CD14-positive monocyte (primary cell): ENCODE results near the gene DGAT2. TPM values are rescaled to one million over a fixed set of nuclear protein-coding genes. Genes with fewer than 3 reads are reported as not detected.

Source experiments
- DNase-seq, 3 donors: peaks; one replicate each; pipeline ENCODE4 v3.0.0-alpha.2; 2011 to 2022
- H2AFZ ChIP-seq: 2 replicates; pipeline ENCODE4 v1.6.0; 2012; ENCODE audit warnings: mild to moderate bottlenecking, low read depth, low read length, inconsistent platforms; ENCODE audit not compliant: insufficient read depth, poor library complexity, severe bottlenecking
- H3K27ac ChIP-seq, 2 donors: 1 replicate in 1 of 2; 2 replicates in 1 of 2; pipeline ENCODE4 v1.5.1; 2012 to 2013; ENCODE audit warnings: low read length in 2 of 2, control low read depth in 1 of 2, inconsistent platforms in 1 of 2, low read depth in 1 of 2, mild to moderate bottlenecking in 1 of 2
- H3K27me3 ChIP-seq, 2 donors: one replicate each; pipeline versions ENCODE4 v1.6.0 to v1.6.1; 2011 to 2013; ENCODE audit warnings: low read length in 2 of 2; ENCODE audit not compliant: control insufficient read depth in 2 of 2, insufficient read depth in 2 of 2
- H3K36me3 ChIP-seq, 2 donors: replicated peaks in 1 of 2; 1 replicate in 1 of 2; 2 replicates in 1 of 2; pipeline versions ENCODE4 v1.5.1 to v1.6.1; 2012 to 2013; ENCODE audit warnings: low read length in 2 of 2, control low read depth in 1 of 2, inconsistent platforms in 1 of 2, mild to moderate bottlenecking in 1 of 2; ENCODE audit not compliant: insufficient read depth in 2 of 2, control insufficient read depth in 1 of 2
- H3K4me1 ChIP-seq, 2 donors: 1 replicate in 1 of 2; 2 replicates in 1 of 2; pipeline versions ENCODE4 v1.5.1 to v1.6.1; 2012 to 2013; ENCODE audit warnings: low read length in 2 of 2, control low read depth in 1 of 2, inconsistent platforms in 1 of 2, mild to moderate bottlenecking in 1 of 2, moderate library complexity in 1 of 2; ENCODE audit not compliant: insufficient read depth in 2 of 2, control insufficient read depth in 1 of 2
- H3K4me2 ChIP-seq: replicated peaks from 2 replicates; pipeline ENCODE3; 2012; ENCODE audit warnings: low read length, moderate library complexity, mild to moderate bottlenecking; ENCODE audit not compliant: poor library complexity, severe bottlenecking; ENCODE audit errors: extremely low read depth
- H3K4me3 ChIP-seq, 3 experiments: fragments of 200-600 bp in 1 of 3; sonication (generic) in 1 of 3; replicated peaks in 1 of 3; 1 replicate in 2 of 3; 2 replicates in 1 of 3; pipeline ENCODE4 v1.5.1; 2011 to 2013; ENCODE audit warnings: low read length in 3 of 3, mild to moderate bottlenecking in 3 of 3, control low read depth in 2 of 3, low read depth in 2 of 3, inconsistent platforms in 1 of 3, moderate library complexity in 1 of 3
- H3K79me2 ChIP-seq: 2 replicates; pipeline ENCODE4 v1.6.0; 2012; ENCODE audit warnings: mild to moderate bottlenecking, control low read depth, inconsistent platforms, low read length, moderate library complexity; ENCODE audit not compliant: insufficient read depth
- H3K9ac ChIP-seq: 2 replicates; pipeline ENCODE4 v1.6.0; 2017; ENCODE audit warnings: low read length, mild to moderate bottlenecking; ENCODE audit not compliant: insufficient read depth, poor library complexity, severe bottlenecking
- H3K9me3 ChIP-seq, 2 donors: replicated peaks in 1 of 2; 1 replicate in 1 of 2; 2 replicates in 1 of 2; pipeline versions ENCODE4 v1.5.1 to v1.6.1; 2012 to 2013; ENCODE audit warnings: low read length in 2 of 2, control low read depth in 1 of 2; ENCODE audit not compliant: control insufficient read depth in 1 of 2, insufficient read depth in 1 of 2
- H4K20me1 ChIP-seq: 2 replicates; pipeline ENCODE4 v1.6.0; 2012; ENCODE audit warnings: mild to moderate bottlenecking, low read length, control low read depth, moderate library complexity; ENCODE audit not compliant: insufficient read depth
- H3K27ac Mint-ChIP-seq, 7 donors: one replicate each; pipeline ENCODE4 v1.8.0; 2020; ENCODE audit warnings: mild to moderate bottlenecking in 7 of 7, mixed read lengths in 7 of 7, moderate library complexity in 6 of 7, inconsistent platforms in 2 of 7
- H3K27me3 Mint-ChIP-seq, 3 donors: one replicate each; pipeline ENCODE4 v1.8.0; 2021 to 2022; ENCODE audit warnings: low read depth in 3 of 3, mild to moderate bottlenecking in 3 of 3, mixed read lengths in 3 of 3, moderate library complexity in 3 of 3, inconsistent platforms in 1 of 3
- H3K36me3 Mint-ChIP-seq, 2 donors: one replicate each; pipeline ENCODE4 v1.8.0; 2020; ENCODE audit warnings: mixed read lengths in 2 of 2, inconsistent platforms in 1 of 2, mild to moderate bottlenecking in 1 of 2
- H3K4me1 Mint-ChIP-seq: one replicate; pipeline ENCODE4 v1.8.0; 2020; ENCODE audit warnings: mild to moderate bottlenecking, mixed read lengths
- H3K4me3 Mint-ChIP-seq, 2 donors: one replicate each; pipeline ENCODE4 v1.8.0; 2020; ENCODE audit warnings: mild to moderate bottlenecking in 2 of 2, mixed read lengths in 2 of 2, moderate library complexity in 1 of 2
- H3K9me3 Mint-ChIP-seq, 7 donors: one replicate each; pipeline ENCODE4 v1.8.0; 2020 to 2022; ENCODE audit warnings: mixed read lengths in 7 of 7, mild to moderate bottlenecking in 6 of 7, moderate library complexity in 6 of 7, inconsistent platforms in 2 of 7
- CTCF ChIP-seq: fragments of 200-600 bp; IDR thresholded peaks from one replicate; pipeline ENCODE4 v1.8.0; 2022; ENCODE audit warnings: antibody characterized with exemption, mild to moderate bottlenecking
- WGBS: methylation state at CpG from one replicate; pipeline ENCODE4 v1.1.5; 2013; ENCODE audit warnings: missing lambda C conversion rate; ENCODE audit not compliant: insufficient coverage; 5-methylcytosine and 5-hydroxymethylcytosine counted together
- intact Hi-C, 2 donors: fragments of 100-400 bp; cut with micrococcal nuclease; formaldehyde crosslinking; loops; one replicate each; pipeline versions ENCODE4 v1.15.0 to v1.15.1; 2023
- polyA plus RNA-seq, 3 donors: library from polyadenylated mRNA; depleted of rRNA in 1 of 3; unstranded in 2 of 3; stranded (reverse) in 1 of 3; fragments of 300-500 nt in 2 of 3; fragments of >200 nt in 1 of 3; fragmentation: Illumina TruSeq in 2 of 3; gene quantifications; 1 replicate in 2 of 3; 2 replicates in 1 of 3; pipeline ENCODE4 v1.2.3, GENCODE V29; 2012 to 2021

The DGAT2 gene
- polyA plus RNA-seq, 3 donors, result 7.0 to 18.4 (median 14.8) TPM

DNA sequence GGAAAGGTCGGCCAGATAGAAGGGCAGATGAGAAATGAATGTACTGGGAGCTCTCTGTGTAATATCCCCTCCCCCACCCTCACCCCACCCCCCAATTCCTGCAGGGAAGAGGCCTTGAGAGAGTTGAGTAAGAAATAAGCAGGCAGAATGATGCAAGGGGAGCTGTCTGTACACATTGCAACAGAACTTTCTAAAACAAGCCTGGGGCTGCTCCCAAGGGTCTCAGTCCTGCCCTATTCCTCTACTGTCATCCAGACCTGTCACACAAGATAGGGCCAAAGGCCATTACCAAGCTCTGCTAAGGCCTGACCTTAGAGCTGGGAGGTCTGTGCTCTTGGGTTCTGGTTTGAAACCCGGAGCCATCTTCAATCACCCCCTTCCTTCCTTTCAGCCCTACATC, 5.7 kb upstream of the DGAT2 start:
- WGBS, result 50% methylated on average over 1 of the region's 2 CpGs

GRCh38 chr11:75763846-75764245, 4.7 kb upstream of the DGAT2 start:
- no peak overlapping the region for H3K4me3 ChIP-seq
- H3K4me1 ChIP-seq, result peaks cover 57 to 70% of the 10 kb centered on the region in 2 donors
- Mint-ChIP-seq H3K9me3 (peaks cover 0 to 1% (median 0%) of the 10 kb centered on the region in 7 donors), H3K36me3 (peaks cover 0 to 10% of the 10 kb centered on the region in 2 donors), H3K4me1 (peaks cover 73% of the 10 kb centered on the region), H3K4me3 (no peak overlapping the region), H3K27ac (peak overlapping the region in 2 of 7 donors; percentile 41 to 94), H3K27me3 (peaks cover 2 to 9% (median 4%) of the 10 kb centered on the region in 3 donors)
- no peak overlapping the region for H3K4me2 ChIP-seq
- 62% methylated on average over 3 of the region's 3 CpGs for WGBS
- no peak for TF ChIP-seq CTCF
- intact Hi-C loops, result loop anchor here in 1 of 2 donors (5.0 kb wide), 2 partner anchors 42 to 43 kb away; no protein-coding TSS in a partner anchor
- no peak for DNase-seq
- H3K27ac ChIP-seq, result no peak overlapping the region
- H3K9ac ChIP-seq, result no peak overlapping the region
- H3K36me3 ChIP-seq, result no peaks in the 10 kb centered on the region
- H3K79me2 ChIP-seq, result peaks cover 2% of the 10 kb centered on the region
- H4K20me1 ChIP-seq, result no peaks in the 10 kb centered on the region
- no peaks in the 10 kb centered on the region for H3K9me3 ChIP-seq
- H3K27me3 ChIP-seq, result no peaks in the 10 kb centered on the region
- no peak overlapping the region for H2AFZ ChIP-seq

More for the DNA sequence above, 5.7 kb upstream of the DGAT2 start:
- TF ChIP-seq CTCF, result no peak
- H3K27me3 Mint-ChIP-seq, result peaks cover 2 to 9% (median 4%) of the 10 kb centered on the region in 3 donors
- Histone ChIP-seq H3K27me3 (no peaks in the 10 kb centered on the region), H3K79me2 (no peaks in the 10 kb centered on the region), H3K4me3 (peak overlapping the region in 1 of 3 experiments; percentile 15), H3K9me3 (no peaks in the 10 kb centered on the region), H3K9ac (no peak overlapping the region), H3K4me1 (peaks cover 51 to 63% of the 10 kb centered on the region in 2 donors), H4K20me1 (no peaks in the 10 kb centered on the region), H3K36me3 (no peaks in the 10 kb centered on the region), H3K4me2 (peak overlapping the region; percentile 58), H2AFZ (no peak overlapping the region), H3K27ac (peak overlapping the region; percentile 77 to 80)
- H3K4me3 Mint-ChIP-seq, result peak overlapping the region in 1 of 2 donors; percentile 59
- peaks cover 69% of the 10 kb centered on the region for H3K4me1 Mint-ChIP-seq
- DNase-seq, result peak; percentile 47 to 80 (median 67)
- H3K9me3 Mint-ChIP-seq, result peaks cover 0 to 1% (median 0%) of the 10 kb centered on the region in 7 donors
- peak overlapping the region; percentile 93 to 98 (median 94) for H3K27ac Mint-ChIP-seq
- H3K36me3 Mint-ChIP-seq, result peaks cover 0 to 10% of the 10 kb centered on the region in 2 donors
- intact Hi-C loops, result loop anchor here in 1 of 2 donors (5.0 kb wide), 2 partner anchors 41 to 44 kb away; no protein-coding TSS in a partner anchor
